Vagina (tissue), 2 donors: ENCODE results near the gene SLC37A2.

Source experiments
- POLR2A ChIP-seq, 2 donors: fragments of 450-650 bp; IDR thresholded peaks; one replicate each; pipeline ENCODE4 v1.6.1; 2017; ENCODE audit warnings: antibody characterized with exemption in 2 of 2, mild to moderate bottlenecking in 2 of 2, moderate library complexity in 2 of 2
- POLR2AphosphoS5 ChIP-seq, 2 donors: sonication (generic); formaldehyde crosslinking; IDR thresholded peaks; one replicate each; pipeline ENCODE4 v1.9.0; 2017; ENCODE audit warnings: antibody characterized with exemption in 2 of 2, mild to moderate bottlenecking in 2 of 2, low read depth in 1 of 2; ENCODE audit not compliant: insufficient read depth in 1 of 2
- TF ChIP-seq, protein P1 (sequence below), 3 experiments: fragments of 450-650 bp in 2 of 3; fragments of 200-600 bp in 1 of 3; sonication (generic) in 1 of 3; IDR thresholded peaks; one replicate each; pipeline ENCODE4 v1.5.1; 2017 to 2019; ENCODE audit warnings: antibody characterized with exemption in 3 of 3, mild to moderate bottlenecking in 2 of 3, moderate library complexity in 2 of 3

DNA sequence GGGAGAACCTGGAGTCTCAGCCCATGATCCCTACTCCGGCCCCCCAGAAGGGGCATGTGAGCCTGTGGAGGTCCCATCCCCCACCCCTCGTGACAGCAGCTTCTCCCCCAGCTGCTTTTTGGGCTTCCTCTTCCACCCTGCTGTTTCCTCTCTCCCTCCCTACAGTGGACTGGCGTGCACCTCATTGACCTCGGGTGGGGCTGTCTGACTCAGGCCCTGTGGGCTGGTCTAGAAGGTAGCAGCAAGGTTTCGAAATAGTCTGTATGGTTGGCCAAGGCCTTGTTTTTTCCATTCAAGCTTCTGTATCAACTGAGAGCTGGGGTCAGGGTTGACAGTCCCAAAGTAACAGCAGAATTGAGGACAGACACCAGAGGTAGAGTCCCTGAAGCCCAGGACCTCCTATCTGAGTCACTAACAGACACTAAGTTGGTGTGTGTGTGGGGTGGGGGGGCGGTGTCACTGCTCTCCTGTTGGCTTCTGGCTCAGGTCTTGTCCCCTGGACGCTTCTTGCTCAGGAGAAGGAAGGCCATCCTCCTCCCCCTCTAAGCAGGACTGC is 7.7 kb downstream of the SLC37A2 start:
- TF ChIP-seq, protein P1, sequence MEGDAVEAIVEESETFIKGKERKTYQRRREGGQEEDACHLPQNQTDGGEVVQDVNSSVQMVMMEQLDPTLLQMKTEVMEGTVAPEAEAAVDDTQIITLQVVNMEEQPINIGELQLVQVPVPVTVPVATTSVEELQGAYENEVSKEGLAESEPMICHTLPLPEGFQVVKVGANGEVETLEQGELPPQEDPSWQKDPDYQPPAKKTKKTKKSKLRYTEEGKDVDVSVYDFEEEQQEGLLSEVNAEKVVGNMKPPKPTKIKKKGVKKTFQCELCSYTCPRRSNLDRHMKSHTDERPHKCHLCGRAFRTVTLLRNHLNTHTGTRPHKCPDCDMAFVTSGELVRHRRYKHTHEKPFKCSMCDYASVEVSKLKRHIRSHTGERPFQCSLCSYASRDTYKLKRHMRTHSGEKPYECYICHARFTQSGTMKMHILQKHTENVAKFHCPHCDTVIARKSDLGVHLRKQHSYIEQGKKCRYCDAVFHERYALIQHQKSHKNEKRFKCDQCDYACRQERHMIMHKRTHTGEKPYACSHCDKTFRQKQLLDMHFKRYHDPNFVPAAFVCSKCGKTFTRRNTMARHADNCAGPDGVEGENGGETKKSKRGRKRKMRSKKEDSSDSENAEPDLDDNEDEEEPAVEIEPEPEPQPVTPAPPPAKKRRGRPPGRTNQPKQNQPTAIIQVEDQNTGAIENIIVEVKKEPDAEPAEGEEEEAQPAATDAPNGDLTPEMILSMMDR (IDR thresholded peaks at IDR 0.05), result no peak
- TF ChIP-seq POLR2A (IDR thresholded peaks at IDR 0.05), result no peak
- TF ChIP-seq POLR2AphosphoS5 (IDR thresholded peaks at IDR 0.05; ENCODE audit: insufficient read depth in 1 of 2, low read depth in 1 of 2), result peak; percentile 58 to 79
